GM12873 (cell line): ENCODE data around the gene ETV4.

Source experiments
- TF ChIP-seq, protein P1 (sequence below): IDR thresholded peaks from 2 replicates; pipeline ENCODE4 v1.5.1; 2012; ENCODE audit warnings: low read depth, mild to moderate bottlenecking, moderate library complexity, low read length, control low read depth; ENCODE audit not compliant: insufficient read depth; ENCODE audit errors: missing control alignments

Gene ETV4

DNA sequence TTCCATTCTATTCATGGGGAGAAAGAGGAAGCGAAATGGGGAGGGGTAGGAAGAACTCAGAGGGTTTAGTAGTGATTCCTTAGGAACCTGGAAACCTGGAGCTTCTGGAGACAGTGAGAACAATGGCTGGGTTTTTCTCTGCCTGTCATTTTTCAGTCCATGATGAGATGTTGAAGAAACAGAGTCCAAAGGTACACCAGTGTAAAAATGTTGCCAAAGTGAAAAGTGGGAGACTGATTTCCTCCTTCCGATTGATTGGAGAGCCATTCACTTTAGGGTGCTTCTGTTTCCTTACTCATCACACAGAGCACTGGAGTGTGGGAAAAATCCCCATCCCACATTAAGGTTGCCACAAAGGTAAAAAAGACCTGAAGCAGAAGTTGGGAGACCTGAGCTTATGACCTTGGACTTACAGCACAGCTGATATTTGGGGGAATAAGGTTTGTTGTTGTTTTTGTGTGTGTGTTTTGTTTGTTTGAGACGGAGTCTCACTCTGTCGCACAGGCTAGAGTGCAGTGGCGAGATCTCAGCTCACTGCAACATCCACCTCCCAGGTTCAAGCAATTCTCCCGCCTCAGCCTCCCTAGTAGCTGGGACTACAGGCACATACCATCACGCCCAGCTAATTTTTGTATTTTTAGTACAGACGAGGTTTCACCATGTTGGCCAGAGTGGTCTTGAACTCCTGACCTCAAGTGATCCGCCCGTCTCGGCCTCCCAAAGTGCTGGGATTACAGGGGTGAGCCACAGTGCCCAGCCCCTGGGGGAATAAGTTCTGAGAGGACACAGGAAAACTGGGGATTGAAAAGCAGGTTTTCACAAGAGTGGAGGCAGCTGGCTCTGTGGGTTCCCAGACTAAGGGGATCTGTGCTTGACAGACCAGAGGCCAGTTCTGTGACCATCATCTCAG lies 63.8 kb downstream of the ETV4 start:
- TF ChIP-seq, protein P1, sequence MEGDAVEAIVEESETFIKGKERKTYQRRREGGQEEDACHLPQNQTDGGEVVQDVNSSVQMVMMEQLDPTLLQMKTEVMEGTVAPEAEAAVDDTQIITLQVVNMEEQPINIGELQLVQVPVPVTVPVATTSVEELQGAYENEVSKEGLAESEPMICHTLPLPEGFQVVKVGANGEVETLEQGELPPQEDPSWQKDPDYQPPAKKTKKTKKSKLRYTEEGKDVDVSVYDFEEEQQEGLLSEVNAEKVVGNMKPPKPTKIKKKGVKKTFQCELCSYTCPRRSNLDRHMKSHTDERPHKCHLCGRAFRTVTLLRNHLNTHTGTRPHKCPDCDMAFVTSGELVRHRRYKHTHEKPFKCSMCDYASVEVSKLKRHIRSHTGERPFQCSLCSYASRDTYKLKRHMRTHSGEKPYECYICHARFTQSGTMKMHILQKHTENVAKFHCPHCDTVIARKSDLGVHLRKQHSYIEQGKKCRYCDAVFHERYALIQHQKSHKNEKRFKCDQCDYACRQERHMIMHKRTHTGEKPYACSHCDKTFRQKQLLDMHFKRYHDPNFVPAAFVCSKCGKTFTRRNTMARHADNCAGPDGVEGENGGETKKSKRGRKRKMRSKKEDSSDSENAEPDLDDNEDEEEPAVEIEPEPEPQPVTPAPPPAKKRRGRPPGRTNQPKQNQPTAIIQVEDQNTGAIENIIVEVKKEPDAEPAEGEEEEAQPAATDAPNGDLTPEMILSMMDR: no peak

DNA sequence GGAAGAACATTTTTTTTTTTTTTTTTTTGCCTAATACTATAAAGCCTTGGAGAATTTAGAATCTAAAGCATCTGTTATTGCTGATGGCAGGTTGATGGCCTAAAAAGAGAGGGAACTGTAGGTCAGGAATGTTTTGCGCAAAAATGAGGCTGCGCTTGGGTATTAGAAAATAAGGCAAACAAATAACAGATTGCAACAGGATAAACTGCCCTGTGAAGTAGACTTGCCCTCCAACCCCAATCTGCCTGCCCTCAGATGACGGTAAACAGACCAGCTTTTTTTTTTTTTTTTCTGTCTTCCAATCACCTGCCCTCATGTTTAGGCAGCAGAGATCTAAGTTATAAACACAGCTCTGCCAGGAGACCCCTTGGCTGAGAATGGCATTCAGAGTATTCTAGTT lies 66.2 kb downstream of the ETV4 start:
- TF ChIP-seq, protein P1: no peak
